ENCODE data around the gene MERTK.
A peak's percentile ranks its signal among the peaks of the same experiment; 100 is the strongest.

MERTK gene

DNA sequence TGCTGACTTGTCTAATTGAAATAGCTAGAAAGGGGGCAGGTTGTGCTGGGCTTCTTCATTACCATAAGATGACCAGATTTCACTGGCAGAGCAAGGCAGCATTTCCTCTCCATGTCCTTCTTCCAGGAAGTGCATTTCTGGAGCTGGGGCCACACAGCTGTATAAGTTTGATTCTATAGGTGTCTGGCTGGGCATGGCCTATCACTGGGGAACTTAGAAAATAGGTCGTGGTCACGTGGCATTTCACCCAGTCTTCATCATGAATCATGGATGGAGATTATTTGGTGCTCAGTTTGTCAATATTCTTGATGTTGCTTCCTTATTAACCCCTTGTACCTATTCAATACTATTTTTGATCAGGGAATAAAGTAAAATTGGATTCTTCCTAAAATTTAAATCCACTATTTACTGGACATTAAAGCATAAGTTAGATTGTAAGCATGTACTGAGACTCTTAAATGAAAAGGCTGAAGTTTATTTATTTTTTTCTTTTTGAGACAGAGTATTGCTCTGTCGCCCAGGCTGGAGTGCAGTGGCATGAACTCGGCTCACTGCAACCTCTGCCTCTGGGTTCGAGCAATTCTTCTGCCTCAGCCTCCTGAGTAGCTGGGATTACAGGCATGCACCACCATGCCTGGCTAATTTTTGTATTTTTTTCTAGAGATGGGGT lies 107.1 kb downstream of the MERTK start:
- TF ChIP-seq Cebpa-rat (IDR thresholded peaks at IDR 0.05) = no peak
- H3K9ac ChIP-seq = no peak overlapping the region
- H3K4me2 ChIP-seq = 0 out of 2 replicates have a peak overlapping the region, but pooled peaks have one; percentile 11

GRCh38 chr2:112006076-112006410 lies 107.6 kb downstream of the MERTK start:
- Histone ChIP-seq H3K4me2 (no peak overlapping the region), H3K4me1 (peaks cover 19% of the 10 kb centered on the region), H3K9ac (no peak overlapping the region)

More for the DNA sequence above, 107.1 kb downstream of the MERTK start:
- no peaks in the 10 kb centered on the region for H3K9me3 ChIP-seq
- H3K27me3 ChIP-seq = no peaks in the 10 kb centered on the region
- H3K36me3 ChIP-seq = no peaks in the 10 kb centered on the region
- H3K27ac ChIP-seq = no peak overlapping the region
- H4K20me1 ChIP-seq = no peaks in the 10 kb centered on the region
- no peak overlapping the region for H3K4me3 ChIP-seq
- peaks cover 19% of the 10 kb centered on the region for H3K4me1 ChIP-seq

DNA sequence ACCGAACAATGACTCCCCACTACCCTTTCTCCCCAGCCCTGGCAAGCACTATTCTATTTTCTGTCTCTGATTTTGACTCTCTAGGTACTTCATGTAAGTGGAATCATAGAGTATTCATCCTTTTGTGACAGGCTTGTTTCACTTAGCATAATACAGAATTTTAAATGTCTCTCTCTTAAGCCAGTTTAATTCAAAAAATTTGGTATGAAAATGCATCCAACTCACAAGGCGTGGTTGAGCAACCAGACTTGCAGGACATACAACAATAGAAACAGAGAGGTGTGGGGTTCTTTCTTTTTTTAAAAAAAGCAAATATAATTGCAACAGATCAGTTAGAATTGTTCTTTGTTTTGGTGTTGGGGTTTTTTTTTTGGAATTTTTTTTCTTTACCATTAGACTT lies 109.1 kb downstream of the MERTK start:
- TF ChIP-seq Cebpa-rat (IDR thresholded peaks at IDR 0.05) = no peak
- no peak overlapping the region for H3K4me2 ChIP-seq
- no peak overlapping the region for H3K9ac ChIP-seq
- no peaks in the 10 kb centered on the region for H3K27me3 ChIP-seq
- peaks cover 19% of the 10 kb centered on the region for H3K4me1 ChIP-seq
- no peak overlapping the region for H3K27ac ChIP-seq
- H3K36me3 ChIP-seq = no peaks in the 10 kb centered on the region
- H4K20me1 ChIP-seq = no peaks in the 10 kb centered on the region
- no peaks in the 10 kb centered on the region for H3K9me3 ChIP-seq
- no peak overlapping the region for H3K4me3 ChIP-seq

More at GRCh38 chr2:112006076-112006410, 107.6 kb downstream of the MERTK start:
- Histone ChIP-seq H3K9me3 (no peaks in the 10 kb centered on the region), H3K27ac (no peak overlapping the region), H3K27me3 (no peaks in the 10 kb centered on the region), H3K36me3 (no peaks in the 10 kb centered on the region), H4K20me1 (no peaks in the 10 kb centered on the region), H3K4me3 (no peak overlapping the region)
- no peak for TF ChIP-seq Cebpa-rat (IDR thresholded peaks at IDR 0.05)

GRCh38 chr2:112008910-112009485 lies 110.6 kb downstream of the MERTK start:
- H3K27me3 ChIP-seq = no peaks in the 10 kb centered on the region
- H3K36me3 ChIP-seq = no peaks in the 10 kb centered on the region

DNA sequence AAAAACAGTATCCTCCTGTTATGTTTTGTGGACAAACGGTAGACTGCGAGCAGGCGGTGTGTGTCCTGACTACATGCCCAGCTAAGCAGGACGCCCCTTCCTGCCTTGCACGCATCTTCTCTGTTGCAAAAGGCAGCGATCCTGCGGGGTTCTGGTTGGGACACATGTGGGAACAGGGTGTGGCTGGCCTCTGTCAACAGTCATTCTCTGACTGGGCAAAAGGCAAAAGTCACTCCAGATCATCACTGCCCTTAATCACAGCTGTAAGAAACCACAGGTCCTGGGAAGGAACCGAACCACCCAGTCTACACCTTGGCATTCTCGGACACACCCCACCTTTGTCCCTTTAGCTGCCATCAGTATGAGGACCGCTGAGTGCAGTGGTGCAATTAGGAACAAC lies 112.3 kb downstream of the MERTK start:
- Histone ChIP-seq H3K9ac (no peak overlapping the region), H3K36me3 (no peaks in the 10 kb centered on the region)
- TF ChIP-seq Cebpa-rat (IDR thresholded peaks at IDR 0.05) = no peak

More at GRCh38 chr2:112008910-112009485, 110.6 kb downstream of the MERTK start:
- H3K27ac ChIP-seq = no peak overlapping the region
- H3K4me1 ChIP-seq = peaks cover 15% of the 10 kb centered on the region
- TF ChIP-seq Cebpa-rat (IDR thresholded peaks at IDR 0.05) = no peak
- H3K9ac ChIP-seq = no peak overlapping the region
- no peaks in the 10 kb centered on the region for H4K20me1 ChIP-seq
- H3K4me3 ChIP-seq = no peak overlapping the region
- H3K4me2 ChIP-seq = no peak overlapping the region
- no peaks in the 10 kb centered on the region for H3K9me3 ChIP-seq

DNA sequence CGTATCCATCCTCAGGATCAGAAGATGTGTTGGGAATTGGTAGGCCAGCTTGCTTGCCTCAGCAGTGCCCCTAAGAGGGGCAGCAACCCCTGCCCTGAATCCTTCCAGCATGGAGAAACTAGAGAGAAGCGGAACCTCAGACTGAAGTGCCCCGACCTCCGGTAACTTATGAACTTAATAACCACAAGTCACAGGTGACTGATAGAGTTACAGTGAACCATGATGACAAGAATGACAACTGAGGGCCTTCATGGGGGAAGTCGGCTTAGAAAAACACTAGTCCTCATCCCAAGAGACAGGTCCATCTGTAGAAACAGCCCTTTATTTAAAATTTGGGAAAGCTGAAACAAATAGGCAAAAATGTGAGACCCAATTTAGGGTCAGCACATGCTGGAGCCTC lies 114.1 kb downstream of the MERTK start:
- Histone ChIP-seq H3K9ac (no peak overlapping the region), H3K9me3 (no peaks in the 10 kb centered on the region), H3K27ac (no peak overlapping the region), H3K4me2 (no peak overlapping the region), H3K4me1 (no peaks in the 10 kb centered on the region), H3K36me3 (no peaks in the 10 kb centered on the region), H3K27me3 (no peaks in the 10 kb centered on the region), H3K4me3 (no peak overlapping the region), H4K20me1 (no peaks in the 10 kb centered on the region)
- TF ChIP-seq Cebpa-rat (IDR thresholded peaks at IDR 0.05) = no peak

More for the DNA sequence above, 112.3 kb downstream of the MERTK start:
- Histone ChIP-seq H3K4me3 (no peak overlapping the region), H3K4me1 (no peaks in the 10 kb centered on the region), H3K27ac (no peak overlapping the region), H3K9me3 (no peaks in the 10 kb centered on the region), H4K20me1 (no peaks in the 10 kb centered on the region), H3K27me3 (no peaks in the 10 kb centered on the region), H3K4me2 (no peak overlapping the region)

DNA sequence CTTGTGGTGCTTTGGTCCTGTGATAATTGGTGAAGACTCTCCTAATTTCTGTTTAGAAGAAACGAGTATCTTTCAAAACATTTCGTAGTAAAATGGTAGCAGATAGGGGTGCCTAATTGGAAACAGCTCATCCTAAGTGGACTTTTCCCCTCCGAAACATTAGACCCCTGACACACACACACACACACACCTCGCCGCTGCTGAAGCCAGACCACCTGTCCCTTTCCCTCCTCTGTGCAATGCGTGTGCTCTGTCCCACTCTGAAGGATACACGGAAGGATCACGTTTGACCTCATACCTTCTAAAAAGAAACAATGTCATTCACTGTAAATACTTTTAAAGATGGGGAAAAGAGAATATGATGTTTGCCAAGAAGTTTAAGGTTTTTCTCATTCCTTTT lies 120.4 kb downstream of the MERTK start:
- Histone ChIP-seq H4K20me1 (no peaks in the 10 kb centered on the region), H3K36me3 (no peaks in the 10 kb centered on the region), H3K4me2 (no peak overlapping the region), H3K4me3 (no peak overlapping the region), H3K9ac (no peak overlapping the region), H3K9me3 (no peaks in the 10 kb centered on the region), H3K4me1 (no peaks in the 10 kb centered on the region), H3K27me3 (no peaks in the 10 kb centered on the region), H3K27ac (no peak overlapping the region)
- TF ChIP-seq Cebpa-rat (IDR thresholded peaks at IDR 0.05) = no peak

DNA sequence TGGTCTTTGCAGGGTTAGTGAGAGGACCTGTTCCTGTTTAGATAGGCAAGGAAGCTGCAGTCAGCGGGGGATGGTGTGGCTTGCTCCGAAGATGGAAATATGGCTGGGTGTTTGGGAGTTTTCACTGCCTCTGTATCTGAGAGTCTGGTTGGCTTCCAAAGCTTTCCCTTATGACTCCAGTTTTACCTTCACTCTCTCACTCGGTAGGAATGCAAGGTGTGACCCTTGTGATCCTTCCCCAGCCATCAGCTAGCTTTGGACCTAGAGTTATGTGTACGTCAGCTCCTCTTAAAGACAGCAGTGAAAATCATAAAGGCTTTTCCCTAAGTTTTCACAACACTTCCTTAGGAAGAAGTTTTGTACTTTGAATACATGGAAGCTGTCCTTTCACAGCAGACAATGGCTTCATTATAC lies 121.2 kb downstream of the MERTK start:
- Histone ChIP-seq H3K4me1 (no peaks in the 10 kb centered on the region), H3K9me3 (no peaks in the 10 kb centered on the region), H3K27me3 (no peaks in the 10 kb centered on the region), H3K36me3 (no peaks in the 10 kb centered on the region), H3K27ac (no peak overlapping the region), H4K20me1 (no peaks in the 10 kb centered on the region), H3K4me2 (no peak overlapping the region), H3K4me3 (no peak overlapping the region), H3K9ac (no peak overlapping the region)
- no peak for TF ChIP-seq Cebpa-rat (IDR thresholded peaks at IDR 0.05)

DNA sequence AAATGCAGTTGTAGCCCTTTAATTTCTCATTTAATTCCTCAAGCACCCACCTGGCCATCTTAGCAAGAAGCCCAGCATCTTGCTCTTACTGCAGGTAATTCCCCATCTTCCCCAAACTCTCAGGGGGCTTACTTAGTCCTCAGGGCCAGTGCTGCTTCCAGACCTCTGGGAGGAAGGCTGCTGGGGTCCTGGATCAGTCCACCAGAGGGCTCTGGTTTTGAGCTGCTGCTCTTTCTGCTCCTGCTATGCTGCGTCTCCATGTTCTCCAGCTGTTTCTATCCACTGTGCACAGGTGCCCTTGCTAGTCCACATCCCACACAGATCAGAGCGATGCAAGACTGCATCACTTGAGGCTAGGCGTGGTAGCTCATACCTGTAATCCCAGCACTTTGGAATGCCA lies 122.2 kb downstream of the MERTK start:
- no peaks in the 10 kb centered on the region for H3K4me1 ChIP-seq
- no peak overlapping the region for H3K4me3 ChIP-seq

DNA sequence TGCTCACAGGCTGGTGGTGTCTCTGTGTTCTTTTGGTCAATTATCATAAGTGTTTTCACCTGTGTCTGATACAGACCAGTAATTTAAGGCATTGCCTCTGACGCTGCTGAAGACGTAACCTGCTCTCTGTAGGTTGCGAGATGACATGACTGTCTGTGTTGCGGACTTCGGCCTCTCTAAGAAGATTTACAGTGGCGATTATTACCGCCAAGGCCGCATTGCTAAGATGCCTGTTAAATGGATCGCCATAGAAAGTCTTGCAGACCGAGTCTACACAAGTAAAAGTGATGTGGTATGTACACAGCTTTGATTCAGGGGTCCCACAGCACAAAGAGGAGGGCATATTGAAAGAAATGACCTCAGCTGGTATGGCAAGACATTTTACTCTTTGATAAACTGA lies 122.9 kb downstream of the MERTK start:
- Histone ChIP-seq H3K4me1 (no peaks in the 10 kb centered on the region), H3K4me2 (no peak overlapping the region)
- TF ChIP-seq Cebpa-rat (IDR thresholded peaks at IDR 0.05) = no peak

More for the DNA sequence above, 122.2 kb downstream of the MERTK start:
- Histone ChIP-seq H3K27ac (no peak overlapping the region), H3K9me3 (no peaks in the 10 kb centered on the region), H4K20me1 (no peaks in the 10 kb centered on the region), H3K9ac (no peak overlapping the region), H3K4me2 (no peak overlapping the region), H3K27me3 (no peaks in the 10 kb centered on the region), H3K36me3 (no peaks in the 10 kb centered on the region)
- TF ChIP-seq Cebpa-rat (IDR thresholded peaks at IDR 0.05) = no peak

More for the DNA sequence above, 122.9 kb downstream of the MERTK start:
- Histone ChIP-seq H3K9me3 (no peaks in the 10 kb centered on the region), H3K36me3 (no peaks in the 10 kb centered on the region), H3K9ac (no peak overlapping the region), H4K20me1 (no peaks in the 10 kb centered on the region), H3K4me3 (no peak overlapping the region), H3K27me3 (no peaks in the 10 kb centered on the region), H3K27ac (no peak overlapping the region)

Measured in BLaER1 (cell line).